NCI-H1930 (cell line): Measurements from ENCODE around the gene PDPK1.

Experiments used
- DNase-seq, 2 experiments: peaks; one replicate each; lab custom pipeline; 2025; lab: John Stamatoyannopoulos, UW

PDPK1 gene

GRCh38 chr16:2537451-2538379 is at the start of gene PDPK1:
PDPK1 (plus strand) TSS chr16:2538021; CDS start chr16:2538113, 92 bp downstream.
- peak; percentile 93 to 97 for DNase-seq

GRCh38 chr16:2489581-2489980 is 48.2 kb upstream of the PDPK1 start:
- DNase-seq, result no peak

GRCh38 chr16:2490190-2491105 is 47.4 kb upstream of the PDPK1 start:
- no peak for DNase-seq

GRCh38 chr16:2492292-2492691 is 45.5 kb upstream of the PDPK1 start:
- DNase-seq, result no peak

DNA sequence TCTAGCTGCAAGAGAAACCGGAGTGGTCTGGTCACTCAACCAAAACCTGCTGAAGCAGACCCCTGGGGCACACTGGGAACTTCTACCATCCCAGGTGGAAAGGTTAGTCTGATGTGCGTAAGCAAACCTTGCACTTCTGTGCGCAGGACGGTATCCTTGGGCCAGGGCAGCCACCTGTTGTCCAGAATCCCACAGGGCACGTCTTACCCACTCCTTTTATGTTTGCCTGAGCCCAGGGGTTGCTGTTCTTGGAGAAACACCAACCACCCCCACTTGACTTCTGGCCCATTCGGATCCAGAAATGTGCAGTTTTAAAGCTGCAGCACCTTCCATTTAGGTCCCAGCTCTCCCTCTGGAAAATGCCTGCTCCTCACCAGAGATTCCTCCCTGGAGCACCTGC is 44.2 kb upstream of the PDPK1 start:
- DNase-seq, result no peak

GRCh38 chr16:2494616-2495015 is 43.2 kb upstream of the PDPK1 start:
- no peak for DNase-seq

DNA sequence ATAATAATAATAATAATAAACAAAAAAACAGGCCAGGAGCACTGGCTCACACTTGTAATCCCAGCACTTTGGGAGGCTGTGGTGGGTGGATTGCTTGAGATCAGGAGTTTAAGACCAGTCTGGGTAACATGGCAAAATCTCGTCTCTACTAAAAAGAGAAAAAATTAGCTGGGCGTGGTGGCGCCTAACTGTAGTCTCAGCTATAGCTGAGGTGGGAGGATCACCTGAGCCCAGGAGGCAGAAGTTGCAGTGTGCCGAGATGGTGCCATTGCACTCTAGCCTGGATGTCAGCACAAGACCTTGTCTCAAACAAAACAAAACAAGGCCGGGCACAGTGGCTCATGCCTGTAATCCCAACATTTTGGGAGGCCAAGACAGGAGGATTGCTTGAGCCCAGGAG is 42.8 kb upstream of the PDPK1 start:
- DNase-seq, result no peak

DNA sequence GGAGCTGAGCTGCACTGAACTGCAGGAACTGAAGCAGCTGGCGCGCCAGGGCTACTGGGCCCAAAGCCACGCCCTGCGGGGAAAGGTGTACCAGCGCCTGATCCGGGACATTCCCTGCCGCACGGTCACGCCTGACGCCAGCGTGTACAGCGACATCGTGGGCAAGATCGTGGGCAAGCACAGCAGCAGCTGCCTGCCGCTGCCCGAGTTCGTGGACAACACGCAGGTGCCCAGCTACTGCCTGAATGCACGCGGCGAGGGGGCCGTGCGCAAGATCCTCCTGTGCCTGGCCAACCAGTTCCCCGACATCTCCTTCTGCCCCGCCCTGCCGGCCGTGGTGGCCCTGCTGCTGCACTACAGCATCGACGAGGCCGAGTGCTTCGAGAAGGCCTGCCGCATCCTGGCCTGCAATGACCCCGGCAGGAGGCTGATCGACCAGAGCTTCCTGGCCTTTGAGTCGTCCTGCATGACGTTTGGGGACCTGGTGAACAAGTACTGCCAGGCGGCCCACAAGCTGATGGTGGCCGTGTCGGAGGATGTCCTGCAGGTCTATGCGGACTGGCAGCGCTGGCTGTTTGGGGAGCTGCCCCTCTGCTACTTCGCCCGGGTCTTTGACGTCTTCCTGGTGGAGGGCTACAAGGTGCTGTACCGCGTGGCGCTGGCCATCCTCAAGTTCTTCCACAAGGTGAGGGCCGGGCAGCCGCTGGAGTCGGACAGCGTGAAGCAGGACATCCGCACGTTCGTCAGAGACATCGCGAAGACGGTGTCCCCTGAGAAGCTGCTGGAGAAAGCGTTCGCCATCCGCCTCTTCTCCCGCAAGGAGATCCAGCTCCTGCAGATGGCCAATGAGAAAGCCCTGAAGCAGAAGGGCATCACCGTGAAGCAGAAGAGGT is 41.4 kb upstream of the PDPK1 start:
- DNase-seq, result no peak

DNA sequence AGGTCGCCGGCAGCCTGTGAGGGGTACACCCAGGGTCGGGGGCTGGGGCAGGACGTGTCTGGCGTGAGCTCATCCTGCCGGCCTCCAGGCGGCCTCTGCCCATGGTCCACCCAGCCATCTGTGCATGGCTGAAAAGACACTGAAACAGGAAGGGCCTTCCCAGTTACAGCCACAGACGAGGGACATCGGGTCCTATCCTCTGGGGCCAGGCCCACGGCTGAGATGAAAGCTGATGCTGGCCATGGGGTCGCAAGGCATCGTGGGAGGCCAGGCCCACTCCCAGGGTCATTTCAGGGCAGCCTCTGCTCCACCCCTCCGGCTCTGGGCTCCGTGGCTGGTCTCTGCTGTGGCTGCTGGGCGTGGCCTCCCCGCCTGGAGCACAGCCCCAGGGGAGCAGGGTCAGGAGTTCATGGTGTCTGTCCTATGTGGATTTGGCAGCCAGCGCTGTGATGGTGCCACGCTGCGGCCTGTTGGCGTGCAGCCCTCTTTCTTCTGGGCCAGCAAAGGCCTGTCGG is 40.6 kb upstream of the PDPK1 start:
- DNase-seq, result no peak

- no peak for DNase-seq
Measured at GRCh38 chr16:2497695-2498484, 39.9 kb upstream of the PDPK1 start.

DNA sequence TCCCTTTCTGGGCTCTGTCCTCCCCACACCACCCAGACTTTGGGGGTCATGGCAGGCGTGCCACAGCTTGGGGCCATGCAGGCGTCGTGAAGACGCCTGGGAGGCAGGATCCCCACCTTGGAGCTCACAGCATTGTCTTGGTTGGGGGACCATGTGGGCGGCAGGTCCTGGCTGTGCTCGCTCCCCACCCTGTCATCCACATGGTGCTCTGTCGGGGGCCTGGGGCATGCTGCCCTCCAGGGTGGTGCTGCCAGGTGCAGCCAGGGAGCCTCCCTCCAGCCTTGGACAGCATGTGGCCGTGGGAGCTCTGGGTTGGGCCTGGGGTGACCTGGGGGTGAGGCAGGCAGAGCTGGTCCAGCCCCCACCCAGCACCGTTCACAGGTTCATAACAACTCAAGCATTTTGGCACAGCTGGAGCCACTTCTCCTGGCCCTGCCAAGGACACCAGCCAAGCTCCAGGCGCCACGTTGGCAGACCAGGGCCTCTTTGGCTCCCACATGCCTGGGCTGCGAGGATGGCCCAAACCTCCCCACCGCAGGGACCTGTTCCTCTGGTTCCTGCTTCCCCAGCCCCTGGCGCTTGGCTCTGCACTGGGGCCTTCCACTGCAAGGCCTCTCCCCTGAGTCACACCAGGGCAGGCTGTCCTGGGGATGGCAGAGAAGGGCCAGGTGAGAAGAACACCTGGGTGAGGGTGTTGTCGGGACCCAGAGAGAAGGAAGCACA is 39.1 kb upstream of the PDPK1 start:
- DNase-seq, result no peak

GRCh38 chr16:2499454-2499853 is 38.4 kb upstream of the PDPK1 start:
- DNase-seq, result no peak

GRCh38 chr16:2499890-2500429 is 37.9 kb upstream of the PDPK1 start:
- DNase-seq, result no peak

GRCh38 chr16:2500430-2500917 is 37.3 kb upstream of the PDPK1 start:
- DNase-seq, result no peak

DNA sequence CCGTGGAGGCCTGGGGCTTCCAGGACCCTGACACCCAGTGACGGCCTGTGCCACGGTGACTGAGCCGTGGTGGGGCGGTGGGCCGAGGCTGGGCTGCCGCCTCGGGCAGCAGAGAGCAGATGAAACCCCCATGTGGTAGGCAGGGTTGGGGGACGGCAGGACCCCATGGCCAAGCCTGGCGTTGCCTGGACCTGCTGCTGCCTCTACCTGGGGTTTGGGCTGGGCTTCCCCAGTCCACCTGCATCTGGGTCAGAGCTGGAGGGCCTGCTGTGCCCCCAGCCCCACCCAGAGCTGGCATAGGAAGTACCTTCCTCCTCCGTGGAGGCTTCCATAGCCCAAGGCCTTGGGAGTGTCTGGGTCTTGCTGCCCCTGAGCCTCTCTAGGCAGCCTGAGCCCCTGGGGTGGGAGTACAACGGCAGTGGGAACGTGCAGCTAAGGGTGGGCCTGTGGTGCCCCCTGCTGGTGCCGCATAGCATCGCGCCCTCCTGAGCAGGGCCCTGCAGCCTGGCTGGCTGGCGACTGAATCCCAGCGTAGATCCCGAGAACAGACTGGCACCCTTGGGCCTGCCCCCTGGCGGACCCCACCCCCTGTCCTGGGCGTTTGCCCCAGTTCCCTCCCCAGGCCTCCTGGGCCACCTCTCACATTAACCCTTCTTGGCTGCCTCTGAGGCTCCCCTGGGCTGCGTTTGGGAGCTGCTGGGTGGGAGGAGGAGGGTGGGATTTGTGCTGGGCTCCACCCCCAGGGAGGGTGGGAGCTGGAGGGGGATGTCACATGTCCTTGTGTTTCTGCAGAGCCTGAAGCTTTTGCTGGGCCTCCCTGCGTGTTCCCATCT is 36.7 kb upstream of the PDPK1 start:
- peak; percentile 69 to 77 for DNase-seq

GRCh38 chr16:2501946-2502895 is 35.6 kb upstream of the PDPK1 start:
- DNase-seq, result no peak

DNA sequence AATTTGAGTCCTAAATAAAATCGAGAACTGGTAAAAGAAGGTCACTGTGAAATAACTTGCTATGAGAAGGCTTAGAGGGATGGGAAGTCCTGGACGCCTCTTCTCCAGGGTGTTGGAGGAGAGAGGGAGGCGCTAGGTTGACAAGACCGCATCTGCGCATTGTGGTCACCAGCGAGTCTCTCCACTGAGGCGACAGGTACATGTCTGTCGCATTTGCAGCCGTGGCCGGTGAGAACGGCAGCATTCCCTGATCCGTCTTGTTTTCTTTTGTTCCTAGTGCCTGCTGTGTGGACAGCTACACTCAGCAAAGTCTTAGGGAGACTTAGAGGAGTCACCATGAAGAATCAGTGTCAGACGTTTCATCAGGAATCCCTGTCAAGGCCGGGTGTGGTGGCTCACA is 32.1 kb upstream of the PDPK1 start:
- DNase-seq, result no peak
